HG03575 (cell line): ENCODE data around the gene CFAP161.
"Not testable (repeated sequence)": the region's sequence is repeated elsewhere in the genome, so short reads cannot be mapped to it uniquely, and the experiment has no call there.

ENCODE experiments used
- ATAC-seq: cut with Tn5 transposase; IDR thresholded peaks from one replicate; pipeline ENCODE4 v1.9.1; 2021; ENCODE audit not compliant: unreplicated experiment, insufficient number of reproducible peaks, low FRiP score; ENCODE audit errors: extremely low read depth

Gene CFAP161

GRCh38 chr15:81152799-81153198, 18.7 kb downstream of the CFAP161 start:
- ATAC-seq, result no peak

- ATAC-seq, result no peak
These were observed 21.5 kb downstream of the CFAP161 start for GRCh38 chr15:81155375-81156218.

GRCh38 chr15:81156324-81156723, 22.3 kb downstream of the CFAP161 start:
- ATAC-seq, result no peak

- no peak for ATAC-seq
These were observed 23.3 kb downstream of the CFAP161 start for GRCh38 chr15:81157195-81157938.

GRCh38 chr15:81157939-81158223, 23.8 kb downstream of the CFAP161 start:
- ATAC-seq, result no peak

GRCh38 chr15:81158561-81158960, 24.5 kb downstream of the CFAP161 start:
- not testable (repeated sequence) for ATAC-seq

- no peak for ATAC-seq
These were observed 26.5 kb downstream of the CFAP161 start for GRCh38 chr15:81160312-81161159.

GRCh38 chr15:81161160-81161673, 27.1 kb downstream of the CFAP161 start:
- no peak for ATAC-seq

- ATAC-seq, result no peak
These were observed 27.8 kb downstream of the CFAP161 start for GRCh38 chr15:81161851-81162250.

- no peak for ATAC-seq
These were observed 30.1 kb downstream of the CFAP161 start for GRCh38 chr15:81163961-81164800.

GRCh38 chr15:81165535-81165934, 31.5 kb downstream of the CFAP161 start:
- no peak for ATAC-seq

- ATAC-seq, result no peak
These were observed 32.7 kb downstream of the CFAP161 start for GRCh38 chr15:81166636-81167305.

GRCh38 chr15:81168131-81168526, 34.1 kb downstream of the CFAP161 start:
- no peak for ATAC-seq

- ATAC-seq, result no peak
These were observed 34.6 kb downstream of the CFAP161 start for GRCh38 chr15:81168644-81169043.

- ATAC-seq, result no peak
These were observed 36.4 kb downstream of the CFAP161 start for GRCh38 chr15:81170511-81170910.

GRCh38 chr15:81171286-81171685, 37.2 kb downstream of the CFAP161 start:
- ATAC-seq, result no peak

GRCh38 chr15:81174125-81174791, 40.2 kb downstream of the CFAP161 start:
- no peak for ATAC-seq
